GM18870 (cell line): ENCODE data around the gene MRPL4.

Experiments
- ATAC-seq: cut with Tn5 transposase; IDR thresholded peaks from one replicate; pipeline ENCODE4 v1.9.1; 2021; ENCODE audit warnings: moderate library complexity; ENCODE audit not compliant: unreplicated experiment

MRPL4 gene

DNA sequence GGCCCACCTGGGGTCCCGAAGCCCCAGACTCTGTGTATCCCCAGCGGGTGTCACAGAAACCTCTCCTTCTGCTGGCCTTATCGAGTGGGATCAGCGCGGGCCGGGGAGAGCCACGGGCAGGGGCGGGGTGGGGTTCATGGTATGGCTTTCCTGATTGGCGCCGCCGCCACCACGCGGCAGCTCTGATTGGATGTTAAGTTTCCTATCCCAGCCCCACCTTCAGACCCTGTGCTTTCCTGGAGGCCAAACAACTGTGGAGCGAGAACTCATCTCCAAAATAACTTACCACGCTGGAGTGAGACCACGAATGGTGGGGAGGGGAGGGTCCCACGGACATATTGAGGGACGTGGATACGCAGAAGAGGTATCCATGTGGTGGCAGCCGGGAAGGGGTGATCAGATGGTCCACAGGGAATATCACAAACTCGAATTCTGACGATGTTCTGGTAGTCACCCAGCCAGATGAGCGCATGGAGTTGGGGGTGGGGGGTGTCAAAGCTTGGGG lies 36.7 kb downstream of the MRPL4 start:
- ATAC-seq, result no peak

DNA sequence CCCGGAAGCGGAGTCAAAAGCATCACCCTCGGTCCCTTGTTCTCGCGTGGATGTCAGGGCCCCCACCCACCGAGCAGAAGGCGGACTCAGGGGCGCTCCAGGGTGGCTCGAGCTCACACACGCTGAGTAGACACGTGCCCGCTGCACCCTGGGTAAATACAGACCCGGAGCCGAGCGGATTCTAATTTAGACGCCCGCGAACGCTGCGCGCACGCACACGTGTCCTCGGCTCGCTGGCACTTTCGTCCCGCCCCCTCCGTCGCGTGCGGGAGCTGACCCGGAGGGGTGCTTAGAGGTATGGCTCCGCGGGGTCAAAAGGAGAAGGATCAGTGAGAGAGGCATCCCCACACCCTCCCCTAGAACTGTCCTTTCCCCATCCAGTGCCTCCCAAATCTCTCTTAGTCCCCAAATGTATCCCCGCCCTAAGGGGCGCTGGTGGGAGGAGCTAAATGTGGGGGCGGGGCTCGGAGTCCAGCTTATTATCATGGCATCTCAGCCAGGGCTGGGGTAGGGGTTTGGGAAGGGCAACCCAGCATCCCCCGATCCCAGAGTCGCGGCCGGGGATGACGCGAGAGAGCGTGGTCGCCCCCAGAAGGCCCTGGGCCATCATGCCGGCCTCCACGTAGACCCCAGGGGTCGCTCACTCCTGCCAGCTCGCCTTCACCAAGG lies 37.3 kb downstream of the MRPL4 start:
- ATAC-seq, result no peak

DNA sequence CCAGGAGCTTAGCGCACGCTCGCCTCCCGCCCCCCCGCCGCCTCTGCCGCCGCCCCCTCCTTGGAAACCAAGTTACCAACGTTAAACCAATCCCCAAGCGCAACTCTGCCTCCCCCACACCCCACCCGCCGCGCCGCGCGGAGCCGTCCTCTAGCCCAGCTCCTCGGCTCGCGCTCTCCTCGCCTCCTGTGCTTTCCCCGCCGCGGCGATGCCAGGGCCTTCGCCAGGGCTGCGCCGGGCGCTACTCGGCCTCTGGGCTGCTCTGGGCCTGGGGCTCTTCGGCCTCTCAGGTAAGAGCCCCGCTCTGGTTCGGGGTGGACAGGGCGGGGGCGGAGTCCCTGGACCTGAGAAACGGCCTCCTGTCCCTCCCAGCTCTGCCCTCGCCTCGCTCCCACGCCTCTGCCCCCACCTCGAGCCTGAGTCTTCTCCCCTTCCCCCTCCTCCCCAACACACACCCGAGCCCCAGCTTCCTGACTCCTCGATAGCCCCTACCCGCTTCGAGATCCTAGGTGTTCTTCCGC lies 37.9 kb downstream of the MRPL4 start, which contains the start of gene ICAM5:
Gene ICAM5, plus strand, starts transcription at position 117 of the 521 bp plus-strand sequence. Its CDS starts 92 bp downstream, at position 209.
- ATAC-seq, result no peak

DNA sequence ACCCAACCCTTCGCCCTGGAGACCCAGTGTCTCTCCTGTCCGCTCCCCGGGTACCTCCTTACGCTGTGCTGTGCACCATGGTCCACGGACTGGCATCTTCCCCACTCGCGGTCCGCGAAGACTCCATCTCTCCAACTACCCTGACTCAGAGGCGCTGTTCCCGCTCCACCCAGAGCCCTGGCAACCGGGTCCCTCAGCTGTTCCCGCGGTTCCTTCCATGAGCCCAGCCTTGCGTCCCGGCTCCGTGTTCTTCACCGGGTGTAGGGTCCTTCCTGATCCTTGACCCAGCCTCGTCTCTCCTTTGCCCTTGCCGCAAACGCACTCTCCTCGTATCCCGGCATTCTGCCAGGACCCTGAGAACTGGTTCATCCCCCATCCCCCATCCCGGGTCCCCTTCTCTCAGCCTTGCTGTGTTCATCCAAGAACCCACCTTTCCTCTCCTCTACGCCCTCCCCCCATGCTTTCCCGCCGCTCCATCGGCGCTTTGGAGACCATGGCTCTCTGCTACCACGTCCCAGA lies 38.4 kb downstream of the MRPL4 start:
- no peak for ATAC-seq

DNA sequence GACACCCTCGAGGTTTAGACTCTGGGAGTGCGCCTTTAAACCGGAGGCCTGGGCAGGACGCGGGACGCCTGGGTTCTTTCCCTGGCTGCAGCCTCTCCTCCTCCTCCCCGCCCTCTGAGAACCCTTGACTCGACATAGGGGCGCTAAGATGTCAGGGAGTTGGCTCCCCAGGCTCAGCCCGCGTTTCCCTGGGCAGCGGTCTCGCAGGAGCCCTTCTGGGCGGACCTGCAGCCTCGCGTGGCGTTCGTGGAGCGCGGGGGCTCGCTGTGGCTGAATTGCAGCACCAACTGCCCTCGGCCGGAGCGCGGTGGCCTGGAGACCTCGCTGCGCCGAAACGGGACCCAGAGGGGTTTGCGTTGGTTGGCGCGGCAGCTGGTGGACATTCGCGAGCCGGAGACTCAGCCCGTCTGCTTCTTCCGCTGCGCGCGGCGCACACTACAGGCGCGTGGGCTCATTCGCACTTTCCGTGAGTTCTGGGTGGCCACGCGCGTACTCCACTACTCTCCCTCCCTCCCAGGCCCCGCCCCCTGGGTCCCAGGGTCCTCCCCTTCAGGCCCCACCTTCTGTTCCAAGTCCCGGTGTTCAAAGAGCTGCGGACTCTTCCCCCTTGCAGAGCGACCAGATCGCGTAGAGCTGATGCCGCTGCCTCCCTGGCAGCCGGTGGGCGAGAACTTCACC lies 39.0 kb downstream of the MRPL4 start:
- no peak for ATAC-seq

GRCh38 chr19:10291554-10292205 lies 39.7 kb downstream of the MRPL4 start:
- no peak for ATAC-seq

- no peak for ATAC-seq
Measured at GRCh38 chr19:10292206-10292788, 40.3 kb downstream of the MRPL4 start.

DNA sequence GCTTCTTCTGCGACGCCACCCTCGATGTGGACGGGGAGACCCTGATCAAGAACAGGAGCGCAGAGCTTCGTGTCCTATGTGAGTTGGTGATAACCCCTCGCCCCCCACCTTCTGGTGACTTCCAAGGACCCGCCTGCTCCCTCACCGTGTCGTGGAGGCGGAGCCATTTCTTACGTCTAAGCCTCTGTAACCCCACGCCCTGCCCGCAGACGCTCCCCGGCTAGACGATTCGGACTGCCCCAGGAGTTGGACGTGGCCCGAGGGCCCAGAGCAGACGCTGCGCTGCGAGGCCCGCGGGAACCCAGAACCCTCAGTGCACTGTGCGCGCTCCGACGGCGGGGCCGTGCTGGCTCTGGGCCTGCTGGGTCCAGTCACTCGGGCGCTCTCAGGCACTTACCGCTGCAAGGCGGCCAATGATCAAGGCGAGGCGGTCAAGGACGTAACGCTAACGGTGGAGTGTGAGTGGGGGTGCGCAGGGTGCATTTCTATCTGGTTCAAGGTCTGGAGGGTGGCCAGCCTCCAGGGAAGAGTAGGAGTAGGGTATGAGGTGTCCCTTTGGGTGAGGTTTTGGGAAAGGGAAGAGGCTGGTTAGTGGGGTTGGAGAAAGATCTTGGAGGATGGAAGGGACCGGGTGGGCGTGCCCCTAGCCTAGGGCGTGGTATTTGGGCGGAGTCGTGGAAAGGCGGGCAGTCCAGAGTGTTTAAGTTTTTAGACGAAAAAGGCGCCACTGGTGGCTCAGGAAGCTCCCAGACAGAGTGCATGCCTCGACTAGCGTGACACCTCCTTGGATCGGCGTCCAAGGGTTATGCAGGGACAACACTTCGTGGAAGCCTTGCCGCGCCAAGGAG lies 41.0 kb downstream of the MRPL4 start:
- no peak for ATAC-seq

DNA sequence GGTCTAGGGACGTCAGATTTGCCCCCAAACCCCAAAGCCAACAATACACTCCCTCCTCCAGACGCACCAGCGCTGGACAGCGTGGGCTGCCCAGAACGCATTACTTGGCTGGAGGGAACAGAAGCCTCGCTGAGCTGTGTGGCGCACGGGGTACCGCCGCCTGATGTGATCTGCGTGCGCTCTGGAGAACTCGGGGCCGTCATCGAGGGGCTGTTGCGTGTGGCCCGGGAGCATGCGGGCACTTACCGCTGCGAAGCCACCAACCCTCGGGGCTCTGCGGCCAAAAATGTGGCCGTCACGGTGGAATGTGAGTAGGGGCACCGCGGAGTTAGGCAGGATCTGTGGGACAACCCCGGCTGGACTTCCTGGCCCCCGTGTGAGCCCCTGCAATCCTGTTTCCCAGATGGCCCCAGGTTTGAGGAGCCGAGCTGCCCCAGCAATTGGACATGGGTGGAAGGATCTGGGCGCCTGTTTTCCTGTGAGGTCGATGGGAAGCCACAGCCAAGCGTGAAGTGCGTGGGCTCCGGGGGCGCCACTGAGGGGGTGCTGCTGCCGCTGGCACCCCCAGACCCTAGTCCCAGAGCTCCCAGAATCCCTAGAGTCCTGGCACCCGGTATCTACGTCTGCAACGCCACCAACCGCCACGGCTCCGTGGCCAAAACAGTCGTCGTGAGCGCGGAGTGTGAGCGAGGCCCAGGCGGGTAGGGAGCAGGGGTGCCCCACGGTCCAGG lies 41.8 kb downstream of the MRPL4 start:
- no peak for ATAC-seq

- ATAC-seq, result no peak
Measured at GRCh38 chr19:10294368-10294697, 42.3 kb downstream of the MRPL4 start.

DNA sequence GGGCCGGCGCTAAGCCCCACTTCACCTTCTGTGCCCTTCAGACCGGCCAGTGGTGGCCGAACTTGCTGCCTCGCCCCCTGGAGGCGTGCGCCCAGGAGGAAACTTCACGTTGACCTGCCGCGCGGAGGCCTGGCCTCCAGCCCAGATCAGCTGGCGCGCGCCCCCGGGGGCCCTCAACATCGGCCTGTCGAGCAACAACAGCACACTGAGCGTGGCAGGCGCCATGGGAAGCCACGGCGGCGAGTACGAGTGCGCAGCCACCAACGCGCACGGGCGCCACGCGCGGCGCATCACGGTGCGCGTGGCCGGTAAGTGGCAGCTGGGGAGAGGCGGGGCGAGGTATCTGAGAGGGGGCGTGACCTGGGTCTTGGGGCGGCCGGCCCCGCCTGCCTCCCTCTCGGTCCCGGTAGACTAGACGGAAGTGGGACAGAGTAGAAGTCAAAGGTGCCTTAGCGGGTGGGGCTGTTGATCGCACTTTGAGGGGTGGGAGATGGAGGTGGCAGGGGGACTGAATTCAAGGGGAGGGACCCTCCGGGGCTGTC lies 43.4 kb downstream of the MRPL4 start:
- ATAC-seq, result no peak

DNA sequence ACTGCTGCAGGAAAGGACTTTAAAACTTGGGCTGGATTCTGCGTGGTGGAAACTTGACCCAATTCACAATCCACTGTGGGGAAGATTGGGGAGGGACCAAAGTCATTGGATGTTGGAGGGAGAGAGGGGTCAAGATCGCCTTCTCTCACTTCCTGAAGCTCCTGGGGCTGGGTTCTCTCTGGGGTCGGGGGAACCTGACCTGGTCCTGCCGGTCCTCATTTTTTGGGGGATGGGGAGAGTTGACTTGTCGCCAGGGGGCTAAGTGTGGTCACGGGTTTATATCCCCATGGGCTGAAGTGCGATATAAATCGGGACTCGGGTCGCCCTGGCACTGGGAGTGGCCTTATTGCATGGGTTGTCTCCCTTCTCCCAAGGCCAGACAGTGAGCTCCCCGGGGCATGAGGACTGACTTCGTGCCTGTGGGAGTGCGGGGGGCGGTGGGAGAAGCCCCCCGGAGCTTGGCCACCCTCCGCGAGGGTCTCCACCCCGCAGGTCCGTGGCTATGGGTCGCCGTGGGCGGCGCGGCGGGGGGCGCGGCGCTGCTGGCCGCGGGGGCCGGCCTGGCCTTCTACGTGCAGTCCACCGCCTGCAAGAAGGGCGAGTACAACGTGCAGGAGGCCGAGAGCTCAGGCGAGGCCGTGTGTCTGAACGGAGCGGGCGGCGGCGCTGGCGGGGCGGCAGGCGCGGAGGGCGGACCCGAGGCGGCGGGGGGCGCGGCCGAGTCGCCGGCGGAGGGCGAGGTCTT lies 44.0 kb downstream of the MRPL4 start:
- ATAC-seq, result no peak

DNA sequence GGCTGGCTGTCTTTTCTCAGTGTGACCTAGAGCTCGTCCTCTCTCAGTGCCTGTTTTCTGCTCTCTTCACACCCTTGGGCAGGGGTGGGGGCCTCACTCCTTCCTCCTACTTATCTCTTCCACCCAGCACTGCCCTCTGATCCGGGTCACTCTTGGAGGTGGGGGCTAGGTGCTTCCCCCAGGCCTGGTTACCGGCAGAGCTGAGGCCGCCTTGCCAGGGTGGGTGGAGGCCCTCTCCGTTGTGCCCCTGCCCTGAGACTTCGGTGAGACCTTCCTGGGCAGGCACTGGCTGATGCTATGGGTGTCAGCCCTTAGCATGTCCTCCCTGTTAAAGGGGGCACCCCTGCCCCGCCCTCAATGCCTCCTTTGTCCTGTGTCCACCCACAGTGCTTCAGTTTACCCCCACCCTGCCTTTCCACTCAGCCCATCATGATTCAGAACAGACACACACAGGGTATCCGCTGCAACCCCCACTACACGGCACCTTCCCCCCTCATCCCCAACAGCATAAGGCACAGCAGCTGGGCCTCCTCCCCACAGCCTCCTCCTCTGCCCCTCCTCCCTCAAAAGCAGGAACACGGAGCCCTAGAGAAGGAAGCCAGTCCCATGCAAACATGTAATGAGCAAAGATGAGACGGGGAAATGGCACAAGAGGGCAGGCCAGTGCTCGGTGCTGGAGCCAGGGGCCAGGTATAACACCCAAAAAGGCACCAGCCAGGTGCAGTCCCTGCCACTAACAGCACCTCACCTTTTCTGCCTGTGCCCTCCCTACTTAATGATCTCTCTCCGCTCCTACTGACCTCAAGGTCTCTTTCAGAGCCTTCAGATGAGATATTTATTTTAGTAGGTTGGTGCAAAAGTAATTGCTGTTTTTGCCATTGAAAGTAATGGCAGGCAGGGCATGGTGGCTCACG lies 47.8 kb downstream of the MRPL4 start:
- no peak for ATAC-seq

DNA sequence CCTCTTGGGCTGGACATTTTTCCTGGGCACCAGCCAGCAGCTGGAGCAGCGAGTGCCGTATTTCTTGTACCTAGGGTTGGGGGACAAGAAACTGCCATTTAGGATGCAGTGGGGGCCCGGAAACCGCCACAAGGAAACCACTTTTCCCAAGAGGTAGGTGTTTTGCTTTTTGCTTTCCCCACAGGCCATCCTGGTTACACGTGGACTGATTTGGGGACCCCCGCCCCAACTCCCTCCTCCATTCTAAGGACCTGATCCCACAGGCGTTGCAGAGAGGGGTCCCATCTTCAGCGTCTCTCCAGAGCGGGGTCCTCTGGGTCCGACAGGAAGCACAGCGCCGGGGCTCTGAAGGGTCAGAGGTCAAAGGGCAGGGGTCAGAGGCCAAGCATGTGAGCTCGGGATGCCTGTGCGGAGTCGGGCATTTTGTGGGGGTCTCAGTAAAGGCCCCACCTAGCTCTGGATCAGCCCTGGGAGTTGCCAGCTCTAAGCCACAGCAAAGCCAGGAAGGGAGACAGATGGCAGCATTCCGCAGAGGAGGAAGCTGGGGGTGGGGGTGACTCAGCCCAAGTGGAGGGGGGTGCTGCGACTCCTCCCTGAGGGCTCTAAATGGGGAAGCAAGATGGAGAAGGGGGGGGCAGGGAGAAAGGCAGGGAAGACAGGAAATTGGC lies 53.3 kb downstream of the MRPL4 start:
- no peak for ATAC-seq

DNA sequence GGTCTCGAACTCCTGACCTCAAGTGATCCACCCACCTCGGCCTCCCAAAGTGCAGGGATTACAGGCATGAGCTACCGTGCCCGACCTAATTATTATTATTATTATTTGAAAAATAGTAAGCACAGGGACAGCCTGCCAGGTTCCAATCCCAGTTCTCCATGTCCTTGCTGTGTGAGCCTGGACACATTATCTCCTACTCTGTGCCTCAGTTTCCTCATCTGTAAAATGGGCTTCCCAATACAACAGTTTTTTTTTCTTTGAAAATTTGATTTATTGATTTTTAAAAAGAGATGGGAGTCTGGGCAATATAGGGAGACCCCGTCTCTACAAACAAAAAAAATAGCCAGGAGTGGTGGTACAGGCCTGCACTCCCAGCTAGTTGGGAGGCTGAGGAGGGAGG lies 54.3 kb downstream of the MRPL4 start:
- ATAC-seq, result no peak

DNA sequence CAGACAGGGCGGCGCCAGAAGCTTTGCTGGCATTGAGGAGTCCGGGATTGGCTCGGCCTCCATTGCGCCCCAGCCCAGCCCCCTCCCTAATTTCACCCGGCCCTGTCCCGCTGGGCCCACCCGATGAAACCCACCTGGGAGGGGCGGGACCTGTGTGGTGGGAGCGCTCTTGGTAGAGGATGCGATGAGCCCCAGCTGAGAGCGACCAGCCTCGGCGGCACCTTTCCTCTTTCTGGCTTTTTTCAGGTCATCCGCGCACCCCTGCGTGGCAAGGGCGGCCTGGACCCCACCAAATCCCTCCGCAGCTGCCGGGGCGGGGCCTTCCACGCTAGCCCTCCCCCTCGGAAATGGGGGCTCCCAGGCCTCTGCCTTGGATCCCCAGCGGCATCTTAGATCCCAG lies 57.4 kb downstream of the MRPL4 start, which contains the start of gene ZGLP1:
Gene ZGLP1, minus strand, starts transcription at position 393 of the 400 bp plus-strand sequence.
- no peak for ATAC-seq
